GM23248 (cell line): Measurements from ENCODE around the gene LRRC3.

ENCODE experiments used
- EZH2 ChIP-seq: fragments of 200-600 bp; sonication (generic); IDR thresholded peaks from 2 replicates; pipeline ENCODE4 v1.6.1; 2018; ENCODE audit warnings: antibody characterized with exemption, mild to moderate bottlenecking; ENCODE audit not compliant: insufficient read depth, poor library complexity, severe bottlenecking
- EZH2phosphoT487 ChIP-seq: fragments of 200-600 bp; sonication (generic); IDR thresholded peaks from 2 replicates; pipeline ENCODE4 v1.6.1; 2018; ENCODE audit warnings: antibody characterized with exemption, moderate library complexity, mild to moderate bottlenecking, low read depth; ENCODE audit not compliant: insufficient read depth

DNA sequence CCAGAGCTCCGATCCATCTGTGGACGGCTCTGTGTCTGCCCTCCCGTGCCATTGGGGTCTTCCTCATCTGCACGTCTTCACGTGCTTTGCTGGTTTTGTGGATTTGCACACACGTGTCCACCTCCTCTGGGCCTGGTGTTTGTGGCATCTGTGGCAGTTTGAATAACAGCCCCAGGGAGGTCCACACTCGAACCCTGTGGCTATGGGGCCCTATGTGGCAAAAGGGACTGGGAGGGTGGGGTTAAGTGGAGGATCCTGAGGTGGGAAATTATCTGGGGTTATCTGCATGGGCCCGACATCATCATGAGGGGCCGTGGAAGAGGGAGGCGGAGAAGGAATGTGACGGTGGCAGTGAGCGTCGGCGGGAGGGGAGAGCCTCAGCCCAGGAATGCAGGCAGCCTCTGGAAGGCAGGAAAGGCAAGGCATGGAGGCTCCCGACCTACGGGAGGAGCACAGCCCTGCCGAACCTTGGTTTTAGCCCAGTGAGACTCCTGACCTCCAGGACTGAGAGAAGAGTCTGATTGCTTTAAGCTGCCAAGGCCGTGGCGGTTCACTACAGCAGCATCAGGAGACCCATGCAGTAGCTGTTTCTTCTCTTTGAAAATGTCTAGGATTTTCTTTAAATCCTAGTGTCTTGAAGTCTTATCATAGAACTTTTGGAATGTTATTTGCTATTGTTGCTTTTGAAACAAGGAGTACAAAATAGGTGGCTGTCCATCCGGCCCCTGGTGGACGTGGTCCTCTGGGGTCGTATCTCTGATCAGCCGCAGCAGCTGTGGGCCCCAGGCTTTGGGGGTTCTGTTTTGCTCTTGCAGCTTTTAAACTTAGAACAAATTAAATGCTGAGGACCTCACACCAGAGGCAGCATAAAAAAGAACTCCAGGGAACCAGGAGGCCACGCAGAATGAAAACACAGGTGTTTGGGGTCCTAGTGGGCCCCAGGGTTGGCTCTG lies 40.0 kb upstream of the LRRC3 start:
- TF ChIP-seq EZH2 = no peak
- no peak for TF ChIP-seq EZH2phosphoT487
